ENCODE results near the gene C1QTNF1. TPM values are rescaled to one million over a fixed set of nuclear protein-coding genes. Genes with fewer than 3 reads are reported as not detected.

Gene C1QTNF1
- polyA plus RNA-seq, 1 donor (not counting 4 experiments of a cell fraction or from before 2014, with no cell fraction given): 6.6 TPM

DNA sequence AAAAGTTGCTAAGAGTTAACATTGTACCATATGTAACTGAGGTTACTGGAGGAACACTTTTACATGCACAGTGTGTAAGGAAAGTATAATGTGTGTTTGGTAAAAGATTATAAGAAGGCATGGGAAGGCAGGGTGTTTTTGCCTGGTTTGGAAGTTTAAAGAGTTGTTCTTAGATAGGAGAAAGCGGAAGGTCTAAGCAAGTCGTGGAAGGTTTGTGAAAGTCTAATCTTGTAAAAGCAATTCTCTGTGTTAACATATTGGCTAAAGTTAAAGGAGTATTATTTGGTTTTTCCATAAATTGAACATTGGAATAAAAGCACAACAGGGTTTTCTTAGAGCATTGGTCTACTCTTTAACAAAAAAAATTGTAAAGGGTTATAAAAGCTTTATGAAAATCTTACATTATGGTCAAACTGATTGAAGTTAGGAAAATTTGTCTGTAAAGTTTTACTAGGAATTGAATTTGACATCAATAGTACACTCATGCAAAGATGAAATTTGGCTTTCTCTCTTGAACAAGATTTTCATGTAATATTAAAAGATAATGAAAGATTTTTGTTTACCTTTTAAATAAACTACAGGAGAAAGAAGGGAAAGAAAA lies 9.7 kb upstream of the C1QTNF1 start:
- FAIRE-seq: no peak

DNA sequence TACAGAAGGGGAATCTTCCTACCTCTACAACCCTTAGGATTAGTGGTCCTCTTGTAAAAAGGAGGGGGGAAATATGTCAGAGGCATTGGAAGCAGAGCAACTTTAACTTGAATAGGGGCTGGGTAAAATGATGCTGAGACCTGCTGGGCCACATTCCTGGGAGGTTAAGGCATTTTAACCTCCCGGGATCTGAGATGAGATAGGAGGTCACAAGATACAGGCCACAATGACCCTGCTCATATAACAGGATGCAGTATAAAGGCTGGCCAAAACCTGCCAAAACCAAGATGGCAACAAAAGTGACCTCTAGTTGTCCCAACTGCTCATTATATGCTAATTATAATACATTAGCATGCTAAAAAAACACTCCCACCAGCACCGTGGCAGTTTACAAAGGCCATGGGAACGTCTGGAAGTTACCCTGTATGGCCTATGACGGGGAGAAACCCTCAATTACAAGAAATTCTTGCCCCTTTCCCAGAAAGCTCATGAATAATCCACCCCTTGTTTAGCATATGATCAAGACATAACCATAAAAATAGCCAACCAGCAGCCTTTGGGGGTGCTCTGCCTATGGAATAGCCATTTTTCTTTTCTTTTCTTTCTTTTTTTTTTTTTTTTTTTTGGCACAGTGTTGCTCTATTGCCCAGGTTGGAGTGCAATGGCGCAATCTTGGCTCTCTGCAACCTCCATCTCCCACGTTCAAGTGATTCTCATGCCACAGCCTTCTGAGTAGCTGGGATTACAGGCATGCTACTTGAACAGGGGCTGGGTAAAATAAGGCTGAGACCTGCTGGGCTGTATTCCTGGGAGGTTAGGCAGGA lies 6.2 kb upstream of the C1QTNF1 start:
- Histone ChIP-seq H3K4me3 (ENCODE audit: control insufficient read depth in 2 of 3, extremely low read depth in 1 of 3, insufficient read depth in 2 of 3, low read depth in 1 of 3, low read length in 3 of 3) (no peak overlapping the region), H3K4me2 (ENCODE audit: control insufficient read depth, extremely low read depth, insufficient read depth, low read depth, low read length) (no peak overlapping the region), H3K9me3 (ENCODE audit: control insufficient read depth, low read depth, low read length) (no peaks in the 10 kb centered on the region), H3K36me3 (ENCODE audit: control insufficient read depth in 2 of 2, extremely low read depth in 1 of 2, insufficient read depth in 2 of 2, low read length in 2 of 2) (no peaks in the 10 kb centered on the region), H3K27me3 (ENCODE audit: control insufficient read depth, extremely low read depth, insufficient read depth, low read length) (no peaks in the 10 kb centered on the region), H3K27ac (ENCODE audit: control insufficient read depth, insufficient read depth, low read length) (no peak overlapping the region), H3K9ac (ENCODE audit: control insufficient read depth, extremely low read depth, insufficient read depth, low read length) (no peak overlapping the region), H3K79me2 (ENCODE audit: control insufficient read depth, insufficient read depth, low read length) (no peaks in the 10 kb centered on the region), H2AFZ (ENCODE audit: control insufficient read depth, low read length) (no peak overlapping the region), H3K4me1 (ENCODE audit: control insufficient read depth, extremely low read depth, insufficient read depth, low read length) (peaks cover 31% of the 10 kb centered on the region), H3K9me1 (ENCODE audit: control insufficient read depth, extremely low read depth, insufficient read depth, low read length) (no peaks in the 10 kb centered on the region), H4K20me1 (ENCODE audit: control insufficient read depth, extremely low read depth, insufficient read depth, low read length) (no peaks in the 10 kb centered on the region)
- TF ChIP-seq, protein P1, sequence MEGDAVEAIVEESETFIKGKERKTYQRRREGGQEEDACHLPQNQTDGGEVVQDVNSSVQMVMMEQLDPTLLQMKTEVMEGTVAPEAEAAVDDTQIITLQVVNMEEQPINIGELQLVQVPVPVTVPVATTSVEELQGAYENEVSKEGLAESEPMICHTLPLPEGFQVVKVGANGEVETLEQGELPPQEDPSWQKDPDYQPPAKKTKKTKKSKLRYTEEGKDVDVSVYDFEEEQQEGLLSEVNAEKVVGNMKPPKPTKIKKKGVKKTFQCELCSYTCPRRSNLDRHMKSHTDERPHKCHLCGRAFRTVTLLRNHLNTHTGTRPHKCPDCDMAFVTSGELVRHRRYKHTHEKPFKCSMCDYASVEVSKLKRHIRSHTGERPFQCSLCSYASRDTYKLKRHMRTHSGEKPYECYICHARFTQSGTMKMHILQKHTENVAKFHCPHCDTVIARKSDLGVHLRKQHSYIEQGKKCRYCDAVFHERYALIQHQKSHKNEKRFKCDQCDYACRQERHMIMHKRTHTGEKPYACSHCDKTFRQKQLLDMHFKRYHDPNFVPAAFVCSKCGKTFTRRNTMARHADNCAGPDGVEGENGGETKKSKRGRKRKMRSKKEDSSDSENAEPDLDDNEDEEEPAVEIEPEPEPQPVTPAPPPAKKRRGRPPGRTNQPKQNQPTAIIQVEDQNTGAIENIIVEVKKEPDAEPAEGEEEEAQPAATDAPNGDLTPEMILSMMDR (optimal IDR thresholded peaks at IDR 0.05 in 1 of 3, IDR thresholded peaks at IDR 0.05 in 1 of 3, conservative IDR thresholded peaks at IDR 0.05 in 1 of 3; ENCODE audit: extremely low read depth in 1 of 3, insufficient read depth in 2 of 3, low read length in 3 of 3): no peak
- no peak for TF ChIP-seq EZH2 (IDR thresholded peaks at IDR 0.05; ENCODE audit: low read length)
- DNase-seq (ENCODE audit: low read depth, low spot score) (no peak), FAIRE-seq (no peak)
- dilution Hi-C loops (cut with MboI; ENCODE audit: extremely low pct_ligation_motif_present, low sequenced_read_pairs): no loop called here

More for the DNA sequence above, 9.7 kb upstream of the C1QTNF1 start:
- Histone ChIP-seq H3K9ac (ENCODE audit: control insufficient read depth, extremely low read depth, insufficient read depth, low read length) (no peak overlapping the region), H3K9me3 (ENCODE audit: control insufficient read depth, low read depth, low read length) (no peaks in the 10 kb centered on the region), H3K27me3 (ENCODE audit: control insufficient read depth, extremely low read depth, insufficient read depth, low read length) (no peaks in the 10 kb centered on the region), H3K4me1 (ENCODE audit: control insufficient read depth, extremely low read depth, insufficient read depth, low read length) (peaks cover 30% of the 10 kb centered on the region), H3K4me3 (ENCODE audit: control insufficient read depth in 2 of 3, extremely low read depth in 1 of 3, insufficient read depth in 2 of 3, low read depth in 1 of 3, low read length in 3 of 3) (no peak overlapping the region), H2AFZ (ENCODE audit: control insufficient read depth, low read length) (no peak overlapping the region), H3K36me3 (ENCODE audit: control insufficient read depth in 2 of 2, extremely low read depth in 1 of 2, insufficient read depth in 2 of 2, low read length in 2 of 2) (no peaks in the 10 kb centered on the region), H3K9me1 (ENCODE audit: control insufficient read depth, extremely low read depth, insufficient read depth, low read length) (no peaks in the 10 kb centered on the region), H3K79me2 (ENCODE audit: control insufficient read depth, insufficient read depth, low read length) (peaks cover 3% of the 10 kb centered on the region), H3K4me2 (ENCODE audit: control insufficient read depth, extremely low read depth, insufficient read depth, low read depth, low read length) (no peak overlapping the region), H4K20me1 (ENCODE audit: control insufficient read depth, extremely low read depth, insufficient read depth, low read length) (no peaks in the 10 kb centered on the region), H3K27ac (ENCODE audit: control insufficient read depth, insufficient read depth, low read length) (no peak overlapping the region)
- dilution Hi-C loops (cut with MboI; ENCODE audit: extremely low pct_ligation_motif_present, low sequenced_read_pairs): no loop called here
- no peak for DNase-seq (ENCODE audit: low read depth, low spot score)
- TF ChIP-seq EZH2 (IDR thresholded peaks at IDR 0.05; ENCODE audit: low read length): no peak
- TF ChIP-seq, protein P1 (optimal IDR thresholded peaks at IDR 0.05 in 1 of 3, IDR thresholded peaks at IDR 0.05 in 1 of 3, conservative IDR thresholded peaks at IDR 0.05 in 1 of 3; ENCODE audit: extremely low read depth in 1 of 3, insufficient read depth in 2 of 3, low read length in 3 of 3): no peak
